ENCODE measurements around the gene CAMK1. TPM values are rescaled to one million over a fixed set of nuclear protein-coding genes. Genes with fewer than 3 reads are reported as not detected.

CAMK1 gene
- total and polyA plus RNA-seq, 9 of the 15 experiments (the other 6 are each of a cell fraction or from before 2014, with no cell fraction given), result 0.23 to 10.7 (median 6.0) TPM

DNA sequence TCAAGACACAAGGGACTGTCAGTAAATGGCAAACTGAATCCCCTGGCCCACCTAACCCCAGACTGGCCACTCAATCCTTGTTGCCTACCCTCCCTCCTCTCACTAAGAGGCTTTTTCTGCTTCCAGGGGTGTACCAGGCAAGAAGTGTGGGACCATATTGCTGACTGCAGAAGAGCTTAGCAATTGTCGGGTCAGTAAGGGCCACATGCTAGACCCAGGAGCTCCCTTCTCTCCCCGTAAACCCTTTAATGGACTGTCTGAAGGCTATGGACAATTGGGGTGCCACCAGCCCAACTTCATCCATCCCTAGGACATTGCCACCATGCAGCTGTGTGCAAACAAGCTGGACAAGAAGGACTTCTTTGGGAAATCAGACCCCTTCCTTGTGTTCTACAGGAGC lies 57.3 kb downstream of the CAMK1 start:
- Histone ChIP-seq H3K27me3 (ENCODE audit: control insufficient read depth in 2 of 2, insufficient read depth in 2 of 2, low read length in 2 of 2) (peaks cover 32 to 33% of the 10 kb centered on the region in 2 experiments), H3K4me2 (ENCODE audit: insufficient read depth, low read length) (no peak overlapping the region), H3K27ac (ENCODE audit: extremely low read depth, low read depth, low read length) (no peak overlapping the region), H2AFZ (ENCODE audit: low read depth, low read length) (no peak overlapping the region), H3K79me2 (ENCODE audit: control insufficient read depth, insufficient read depth, low read length) (no peaks in the 10 kb centered on the region), H4K20me1 (replicated peaks; ENCODE audit: control insufficient read depth, insufficient read depth, low read length) (no peaks in the 10 kb centered on the region), H3K9me1 (ENCODE audit: control insufficient read depth, insufficient read depth, low read length) (no peaks in the 10 kb centered on the region), H3K4me3 (no peak overlapping the region), H3K9me3 (replicated peaks; ENCODE audit: control insufficient read depth, insufficient read depth, low read depth, low read length) (no peaks in the 10 kb centered on the region), H3K4me1 (replicated peaks in 1 of 2; ENCODE audit: control insufficient read depth in 2 of 2, insufficient read depth in 2 of 2, low read length in 2 of 2) (peaks cover 5 to 10% of the 10 kb centered on the region in 2 experiments; a peak in 4 of 5 replicates), H3K36me3 (ENCODE audit: control insufficient read depth, insufficient read depth, low read length) (no peaks in the 10 kb centered on the region), H3K9ac (ENCODE audit: insufficient read depth in 1 of 2, low read depth in 2 of 2, low read length in 2 of 2) (no peak overlapping the region)
- ChIA-PET POLR2A (interaction anchor here (1.2 kb wide), 1 partner anchor 54 kb away, joined by 3 read pairs; no protein-coding TSS in a partner anchor), CTCF (ENCODE audit: low intra/inter-chr PET ratio) (no interaction called here)
- no TSS peak for BruUV-seq (replicated peaks)
- ATAC-seq (no peak), DNase-seq (ENCODE audit: extremely low read depth in 1 of 4, low spot score in 3 of 4) (no peak), FAIRE-seq (no peak)
- WGBS (ENCODE audit: insufficient coverage, low coverage, missing lambda C conversion rate), result 4% methylated on average over 2 of the region's 2 CpGs
- in situ Hi-C loops (cut with MboI), result no loop called here
- intact Hi-C loops (cut with micrococcal nuclease), result loop anchor here (10.0 kb wide), 2 partner anchors 128 to 358 kb away; no protein-coding TSS in a partner anchor
- TF ChIP-seq, protein P1, sequence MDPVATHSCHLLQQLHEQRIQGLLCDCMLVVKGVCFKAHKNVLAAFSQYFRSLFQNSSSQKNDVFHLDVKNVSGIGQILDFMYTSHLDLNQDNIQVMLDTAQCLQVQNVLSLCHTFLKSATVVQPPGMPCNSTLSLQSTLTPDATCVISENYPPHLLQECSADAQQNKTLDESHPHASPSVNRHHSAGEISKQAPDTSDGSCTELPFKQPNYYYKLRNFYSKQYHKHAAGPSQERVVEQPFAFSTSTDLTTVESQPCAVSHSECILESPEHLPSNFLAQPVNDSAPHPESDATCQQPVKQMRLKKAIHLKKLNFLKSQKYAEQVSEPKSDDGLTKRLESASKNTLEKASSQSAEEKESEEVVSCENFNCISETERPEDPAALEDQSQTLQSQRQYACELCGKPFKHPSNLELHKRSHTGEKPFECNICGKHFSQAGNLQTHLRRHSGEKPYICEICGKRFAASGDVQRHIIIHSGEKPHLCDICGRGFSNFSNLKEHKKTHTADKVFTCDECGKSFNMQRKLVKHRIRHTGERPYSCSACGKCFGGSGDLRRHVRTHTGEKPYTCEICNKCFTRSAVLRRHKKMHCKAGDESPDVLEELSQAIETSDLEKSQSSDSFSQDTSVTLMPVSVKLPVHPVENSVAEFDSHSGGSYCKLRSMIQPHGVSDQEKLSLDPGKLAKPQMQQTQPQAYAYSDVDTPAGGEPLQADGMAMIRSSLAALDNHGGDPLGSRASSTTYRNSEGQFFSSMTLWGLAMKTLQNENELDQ (CRISPR knock-in tag; IDR thresholded peaks at IDR 0.05; ENCODE audit: borderline replicate concordance), result no peak
- TF ChIP-seq MEIS2 (IDR thresholded peaks at IDR 0.05; ENCODE audit: partially characterized antibody) (no peak), ZNF445 (CRISPR knock-in tag; IDR thresholded peaks at IDR 0.05; ENCODE audit: low read depth) (no peak), FOXK1 (CRISPR knock-in tag; IDR thresholded peaks at IDR 0.05; ENCODE audit: borderline replicate concordance) (no peak), SNIP1 (IDR thresholded peaks at IDR 0.05; ENCODE audit: low read depth) (no peak), SIN3B (IDR thresholded peaks at IDR 0.05; ENCODE audit: low read depth) (no peak), HNRNPLL (IDR thresholded peaks at IDR 0.05; ENCODE audit: low read depth, low read length, poor library complexity, severe bottlenecking) (no peak), ZNF79 (CRISPR knock-in tag; IDR thresholded peaks at IDR 0.05; ENCODE audit: low read depth) (no peak), PHB2 (IDR thresholded peaks at IDR 0.05; ENCODE audit: low read depth) (no peak), DACH1 (IDR thresholded peaks at IDR 0.05; ENCODE audit: partially characterized antibody) (no peak), OTX1 (CRISPR knock-in tag; IDR thresholded peaks at IDR 0.05) (no peak), TRIM24 (IDR thresholded peaks at IDR 0.05) (no peak), MTA2 (IDR thresholded peaks at IDR 0.05; ENCODE audit: low read depth) (no peak)
- TF ChIP-seq, protein P2, sequence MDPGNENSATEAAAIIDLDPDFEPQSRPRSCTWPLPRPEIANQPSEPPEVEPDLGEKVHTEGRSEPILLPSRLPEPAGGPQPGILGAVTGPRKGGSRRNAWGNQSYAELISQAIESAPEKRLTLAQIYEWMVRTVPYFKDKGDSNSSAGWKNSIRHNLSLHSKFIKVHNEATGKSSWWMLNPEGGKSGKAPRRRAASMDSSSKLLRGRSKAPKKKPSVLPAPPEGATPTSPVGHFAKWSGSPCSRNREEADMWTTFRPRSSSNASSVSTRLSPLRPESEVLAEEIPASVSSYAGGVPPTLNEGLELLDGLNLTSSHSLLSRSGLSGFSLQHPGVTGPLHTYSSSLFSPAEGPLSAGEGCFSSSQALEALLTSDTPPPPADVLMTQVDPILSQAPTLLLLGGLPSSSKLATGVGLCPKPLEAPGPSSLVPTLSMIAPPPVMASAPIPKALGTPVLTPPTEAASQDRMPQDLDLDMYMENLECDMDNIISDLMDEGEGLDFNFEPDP (CRISPR knock-in tag; IDR thresholded peaks at IDR 0.05), result no peak
- TF ChIP-seq, protein P3, sequence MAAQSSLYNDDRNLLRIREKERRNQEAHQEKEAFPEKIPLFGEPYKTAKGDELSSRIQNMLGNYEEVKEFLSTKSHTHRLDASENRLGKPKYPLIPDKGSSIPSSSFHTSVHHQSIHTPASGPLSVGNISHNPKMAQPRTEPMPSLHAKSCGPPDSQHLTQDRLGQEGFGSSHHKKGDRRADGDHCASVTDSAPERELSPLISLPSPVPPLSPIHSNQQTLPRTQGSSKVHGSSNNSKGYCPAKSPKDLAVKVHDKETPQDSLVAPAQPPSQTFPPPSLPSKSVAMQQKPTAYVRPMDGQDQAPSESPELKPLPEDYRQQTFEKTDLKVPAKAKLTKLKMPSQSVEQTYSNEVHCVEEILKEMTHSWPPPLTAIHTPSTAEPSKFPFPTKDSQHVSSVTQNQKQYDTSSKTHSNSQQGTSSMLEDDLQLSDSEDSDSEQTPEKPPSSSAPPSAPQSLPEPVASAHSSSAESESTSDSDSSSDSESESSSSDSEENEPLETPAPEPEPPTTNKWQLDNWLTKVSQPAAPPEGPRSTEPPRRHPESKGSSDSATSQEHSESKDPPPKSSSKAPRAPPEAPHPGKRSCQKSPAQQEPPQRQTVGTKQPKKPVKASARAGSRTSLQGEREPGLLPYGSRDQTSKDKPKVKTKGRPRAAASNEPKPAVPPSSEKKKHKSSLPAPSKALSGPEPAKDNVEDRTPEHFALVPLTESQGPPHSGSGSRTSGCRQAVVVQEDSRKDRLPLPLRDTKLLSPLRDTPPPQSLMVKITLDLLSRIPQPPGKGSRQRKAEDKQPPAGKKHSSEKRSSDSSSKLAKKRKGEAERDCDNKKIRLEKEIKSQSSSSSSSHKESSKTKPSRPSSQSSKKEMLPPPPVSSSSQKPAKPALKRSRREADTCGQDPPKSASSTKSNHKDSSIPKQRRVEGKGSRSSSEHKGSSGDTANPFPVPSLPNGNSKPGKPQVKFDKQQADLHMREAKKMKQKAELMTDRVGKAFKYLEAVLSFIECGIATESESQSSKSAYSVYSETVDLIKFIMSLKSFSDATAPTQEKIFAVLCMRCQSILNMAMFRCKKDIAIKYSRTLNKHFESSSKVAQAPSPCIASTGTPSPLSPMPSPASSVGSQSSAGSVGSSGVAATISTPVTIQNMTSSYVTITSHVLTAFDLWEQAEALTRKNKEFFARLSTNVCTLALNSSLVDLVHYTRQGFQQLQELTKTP (IDR thresholded peaks at IDR 0.05; ENCODE audit: low read depth in 1 of 2, partially characterized antibody in 2 of 2), result no peak
